ENCODE results near the gene NFKBIE.
A peak's percentile ranks its signal among the peaks of the same experiment; 100 is the strongest.

Gene NFKBIE

GRCh38 chr6:44250067-44250717 is 15.2 kb downstream of the NFKBIE start:
- H3K27ac ChIP-seq (ENCODE audit: low read length): peak overlapping the region; percentile 6
- no peak overlapping the region for H3K9ac ChIP-seq (ENCODE audit: low read length in 2 of 2)
- H3K4me1 ChIP-seq (ENCODE audit: control insufficient read depth, insufficient read depth, low read length): peaks cover 34% of the 10 kb centered on the region

DNA sequence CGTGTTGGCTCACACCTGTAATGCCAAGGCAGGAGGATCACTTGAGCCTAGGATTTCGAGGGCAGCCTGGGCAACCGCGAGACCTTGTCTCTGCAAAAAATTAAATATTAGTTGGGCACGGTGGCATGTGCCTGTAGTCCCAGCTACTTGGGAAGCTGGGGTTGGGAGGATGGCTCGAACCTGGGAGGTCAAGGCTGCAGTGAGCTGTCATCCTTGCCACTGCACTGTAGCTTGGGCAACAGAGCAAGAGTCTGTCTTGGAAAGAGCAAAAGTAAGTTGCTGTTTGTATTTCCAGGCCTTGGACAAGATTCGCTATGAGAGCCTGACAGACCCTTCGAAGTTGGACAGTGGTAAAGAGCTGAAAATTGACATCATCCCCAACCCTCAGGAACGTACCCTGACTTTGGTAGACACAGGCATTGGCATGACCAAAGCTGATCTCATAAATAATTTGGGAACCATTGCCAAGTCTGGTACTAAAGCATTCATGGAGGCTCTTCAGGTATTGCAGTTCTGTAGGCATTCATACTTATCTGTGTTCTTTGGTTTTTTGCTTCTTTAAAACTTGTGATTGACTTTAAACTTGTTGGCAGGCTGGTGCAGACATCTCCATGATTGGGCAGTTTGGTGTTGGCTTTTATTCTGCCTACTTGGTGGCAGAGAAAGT is 16.1 kb downstream of the NFKBIE start:
- peaks cover 50 to 52% of the 10 kb centered on the region in 2 donors for H3K36me3 ChIP-seq (ENCODE audit: control insufficient read depth in 2 of 2, insufficient read depth in 2 of 2, low read length in 2 of 2)
- H3K27me3 ChIP-seq (ENCODE audit: control insufficient read depth in 1 of 2, insufficient read depth in 2 of 2, low read length in 2 of 2): no peaks in the 10 kb centered on the region
- H3K27ac ChIP-seq (ENCODE audit: low read length): no peak overlapping the region
- H3K4me3 ChIP-seq (ENCODE audit: low read length in 2 of 2): peak overlapping the region; percentile 92 to 100
- H3K9me3 ChIP-seq (ENCODE audit: control insufficient read depth in 2 of 2, low read length in 2 of 2): no peaks in the 10 kb centered on the region
- peak overlapping the region; percentile 5 to 100 for H3K9ac ChIP-seq (ENCODE audit: low read length in 2 of 2)
- peaks cover 32% of the 10 kb centered on the region for H3K4me1 ChIP-seq (ENCODE audit: control insufficient read depth, insufficient read depth, low read length)

More at GRCh38 chr6:44250067-44250717, 15.2 kb downstream of the NFKBIE start:
- Histone ChIP-seq H3K4me3 (ENCODE audit: low read length in 2 of 2) (no peak overlapping the region), H3K9me3 (ENCODE audit: control insufficient read depth in 2 of 2, low read length in 2 of 2) (no peaks in the 10 kb centered on the region), H3K36me3 (ENCODE audit: control insufficient read depth in 2 of 2, insufficient read depth in 2 of 2, low read length in 2 of 2) (peaks cover 58 to 60% of the 10 kb centered on the region in 2 donors), H3K27me3 (ENCODE audit: control insufficient read depth in 1 of 2, insufficient read depth in 2 of 2, low read length in 2 of 2) (no peaks in the 10 kb centered on the region)

GRCh38 chr6:44248579-44248978 is 16.8 kb downstream of the NFKBIE start:
- no peaks in the 10 kb centered on the region for H3K27me3 ChIP-seq (ENCODE audit: control insufficient read depth in 1 of 2, insufficient read depth in 2 of 2, low read length in 2 of 2)
- peak overlapping the region; percentile 96 for H3K27ac ChIP-seq (ENCODE audit: low read length)
- peaks cover 45 to 50% of the 10 kb centered on the region in 2 donors for H3K36me3 ChIP-seq (ENCODE audit: control insufficient read depth in 2 of 2, insufficient read depth in 2 of 2, low read length in 2 of 2)
- peaks cover 32% of the 10 kb centered on the region for H3K4me1 ChIP-seq (ENCODE audit: control insufficient read depth, insufficient read depth, low read length)
- peak overlapping the region; percentile 94 to 100 for H3K9ac ChIP-seq (ENCODE audit: low read length in 2 of 2)
- peak overlapping the region; percentile 92 to 100 for H3K4me3 ChIP-seq (ENCODE audit: low read length in 2 of 2)
- H3K9me3 ChIP-seq (ENCODE audit: control insufficient read depth in 2 of 2, low read length in 2 of 2): no peaks in the 10 kb centered on the region

DNA sequence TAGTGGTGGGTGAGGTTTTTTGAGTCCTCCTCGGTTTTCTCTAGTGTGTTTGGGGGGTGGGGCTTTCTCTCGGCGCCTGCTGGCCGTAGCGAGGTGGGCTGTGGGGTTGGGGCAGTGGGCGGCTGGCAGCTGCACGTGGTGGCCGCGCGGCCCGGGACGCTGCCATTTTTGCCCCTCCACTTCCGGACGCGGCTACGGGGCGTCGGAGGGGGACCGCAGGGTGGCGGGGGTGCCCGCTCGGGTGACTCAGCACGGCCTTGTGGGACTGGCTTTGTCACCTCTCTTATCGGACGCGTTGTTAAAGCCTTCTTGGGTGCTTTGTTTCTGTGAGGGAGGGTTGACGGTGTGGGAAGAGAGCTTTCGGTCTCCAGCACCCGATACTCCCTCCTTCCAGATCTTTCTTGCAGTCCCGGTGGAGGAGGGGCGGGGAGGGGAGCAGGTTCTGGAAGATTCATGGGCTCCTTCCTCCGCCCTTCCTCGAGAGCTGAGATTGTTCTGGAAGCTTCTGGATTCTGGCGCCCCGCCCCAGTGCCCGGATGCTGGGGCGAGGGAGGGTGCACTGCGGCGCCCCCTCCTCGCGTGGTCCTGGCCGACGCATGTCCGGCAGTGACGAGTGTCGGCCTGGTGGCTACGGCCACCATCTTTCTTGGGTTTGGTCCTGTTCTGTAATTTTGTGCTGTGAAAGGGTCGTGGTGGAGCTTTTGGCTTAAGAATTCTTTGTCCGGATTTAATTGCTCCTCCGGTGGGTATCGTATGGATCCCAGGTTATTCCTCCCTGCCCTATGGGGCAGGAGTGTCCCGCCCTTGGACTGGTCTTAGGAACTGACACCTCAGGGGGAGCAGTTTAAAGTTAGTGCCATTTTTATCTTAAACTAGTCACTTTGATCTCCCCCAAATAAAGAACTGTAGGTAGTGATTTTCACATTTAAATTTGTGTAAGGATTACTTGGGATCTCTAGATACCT is 17.7 kb downstream of the NFKBIE start:
- Histone ChIP-seq H3K27me3 (ENCODE audit: control insufficient read depth in 1 of 2, insufficient read depth in 2 of 2, low read length in 2 of 2) (no peaks in the 10 kb centered on the region), H3K9ac (ENCODE audit: low read length in 2 of 2) (peak overlapping the region; percentile 94 to 100), H3K9me3 (ENCODE audit: control insufficient read depth in 2 of 2, low read length in 2 of 2) (no peaks in the 10 kb centered on the region), H3K27ac (ENCODE audit: low read length) (peak overlapping the region; percentile 96), H3K4me3 (ENCODE audit: low read length in 2 of 2) (peak overlapping the region; percentile 92 to 100), H3K36me3 (ENCODE audit: control insufficient read depth in 2 of 2, insufficient read depth in 2 of 2, low read length in 2 of 2) (peaks cover 37 to 40% of the 10 kb centered on the region in 2 donors), H3K4me1 (ENCODE audit: control insufficient read depth, insufficient read depth, low read length) (peaks cover 32% of the 10 kb centered on the region)

GRCh38 chr6:44246663-44247337 is 18.6 kb downstream of the NFKBIE start, which contains the start of gene HSP90AB1:
Gene HSP90AB1 (plus strand): TSS chr6:44247101. CDS start chr6:44248630, 1,529 bp downstream.
- peak within 1 kb of the TSS; percentile 96 for H3K27ac ChIP-seq (ENCODE audit: low read length)
- H3K36me3 ChIP-seq (ENCODE audit: control insufficient read depth in 2 of 2, insufficient read depth in 2 of 2, low read length in 2 of 2): peaks cover 31 to 33% of the 10 kb centered on the region in 2 donors
- H3K4me3 ChIP-seq (ENCODE audit: low read length in 2 of 2): peak within 1 kb of the TSS; percentile 92 to 100
- H3K9ac ChIP-seq (ENCODE audit: low read length in 2 of 2): peak within 1 kb of the TSS; percentile 94 to 100
- H3K9me3 ChIP-seq (ENCODE audit: control insufficient read depth in 2 of 2, low read length in 2 of 2): no peaks in the 10 kb centered on the region
- peaks cover 32% of the 10 kb centered on the region for H3K4me1 ChIP-seq (ENCODE audit: control insufficient read depth, insufficient read depth, low read length)
- no peaks in the 10 kb centered on the region for H3K27me3 ChIP-seq (ENCODE audit: control insufficient read depth in 1 of 2, insufficient read depth in 2 of 2, low read length in 2 of 2)

DNA sequence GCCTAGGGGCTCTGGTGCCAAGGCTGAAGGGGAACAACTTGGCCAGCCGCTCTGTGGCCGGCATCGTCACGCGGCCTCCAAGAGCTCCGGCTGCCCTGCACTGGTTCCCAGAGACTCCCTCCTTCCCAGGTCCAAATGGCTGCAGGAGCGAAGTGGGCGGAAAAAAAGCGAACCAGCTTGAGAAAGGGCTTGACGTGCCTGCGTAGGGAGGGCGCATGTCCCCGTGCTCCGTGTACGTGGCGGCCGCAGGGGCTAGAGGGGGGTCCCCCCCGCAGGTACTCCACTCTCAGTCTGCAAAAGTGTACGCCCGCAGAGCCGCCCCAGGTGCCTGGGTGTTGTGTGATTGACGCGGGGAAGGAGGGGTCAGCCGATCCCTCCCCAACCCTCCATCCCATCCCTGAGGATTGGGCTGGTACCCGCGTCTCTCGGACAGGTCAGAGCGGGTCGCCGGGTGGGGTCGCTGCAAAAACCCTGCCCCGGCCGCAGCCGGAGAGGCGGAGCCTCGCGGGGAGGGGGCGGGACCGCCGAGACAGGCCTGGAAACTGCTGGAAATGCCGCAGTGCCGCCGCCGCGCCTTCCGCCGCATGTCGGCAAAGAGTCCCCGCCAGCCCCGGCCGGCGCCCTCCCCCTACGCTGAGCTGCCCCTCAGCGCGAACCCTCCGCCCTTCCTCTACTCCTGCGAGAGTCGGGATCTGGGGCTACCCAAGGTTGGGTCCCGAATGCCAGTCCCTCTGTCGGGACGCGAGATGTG is 19.3 kb downstream of the NFKBIE start:
- peaks cover 25 to 26% of the 10 kb centered on the region in 2 donors for H3K36me3 ChIP-seq (ENCODE audit: control insufficient read depth in 2 of 2, insufficient read depth in 2 of 2, low read length in 2 of 2)
- peak overlapping the region; percentile 96 for H3K27ac ChIP-seq (ENCODE audit: low read length)
- peaks cover 32% of the 10 kb centered on the region for H3K4me1 ChIP-seq (ENCODE audit: control insufficient read depth, insufficient read depth, low read length)
- peak overlapping the region; percentile 94 to 100 for H3K9ac ChIP-seq (ENCODE audit: low read length in 2 of 2)
- no peaks in the 10 kb centered on the region for H3K9me3 ChIP-seq (ENCODE audit: control insufficient read depth in 2 of 2, low read length in 2 of 2)
- H3K4me3 ChIP-seq (ENCODE audit: low read length in 2 of 2): peak overlapping the region; percentile 92 to 100
- H3K27me3 ChIP-seq (ENCODE audit: control insufficient read depth in 1 of 2, insufficient read depth in 2 of 2, low read length in 2 of 2): no peaks in the 10 kb centered on the region

- H3K4me3 ChIP-seq (ENCODE audit: low read length in 2 of 2): peak overlapping the region; percentile 92 to 100
- H3K9ac ChIP-seq (ENCODE audit: low read length in 2 of 2): peak overlapping the region; percentile 71 to 100
- H3K9me3 ChIP-seq (ENCODE audit: control insufficient read depth in 2 of 2, low read length in 2 of 2): no peaks in the 10 kb centered on the region
These were observed 19.9 kb downstream of the NFKBIE start for GRCh38 chr6:44245391-44245911.

DNA sequence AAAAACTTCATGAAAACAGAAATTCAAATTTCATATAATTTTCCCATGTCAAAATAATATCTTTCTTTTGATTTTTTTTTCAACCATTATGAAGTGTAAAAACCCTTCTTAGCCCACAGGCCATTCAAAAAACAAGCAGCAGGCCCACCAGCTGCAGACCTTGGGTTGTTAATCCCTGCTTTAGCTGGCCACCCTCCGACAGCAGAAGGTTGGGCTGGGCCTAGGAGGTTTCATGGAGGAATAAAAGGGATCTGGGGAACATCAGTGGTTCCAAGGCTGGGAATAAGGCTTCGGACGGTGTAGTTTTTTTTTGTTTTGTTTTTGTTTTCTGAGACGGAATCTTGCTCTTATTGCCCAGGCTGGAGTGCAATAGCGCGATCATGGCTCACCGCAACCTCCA is 22.0 kb downstream of the NFKBIE start:
- no peak overlapping the region for H3K4me3 ChIP-seq (ENCODE audit: low read length in 2 of 2)
- H3K27ac ChIP-seq (ENCODE audit: low read length): no peak overlapping the region
- no peaks in the 10 kb centered on the region for H3K27me3 ChIP-seq (ENCODE audit: control insufficient read depth in 1 of 2, insufficient read depth in 2 of 2, low read length in 2 of 2)
- H3K9me3 ChIP-seq (ENCODE audit: control insufficient read depth in 2 of 2, low read length in 2 of 2): no peaks in the 10 kb centered on the region
- peaks cover 18% of the 10 kb centered on the region for H3K4me1 ChIP-seq (ENCODE audit: control insufficient read depth, insufficient read depth, low read length)
- H3K36me3 ChIP-seq (ENCODE audit: control insufficient read depth in 2 of 2, insufficient read depth in 2 of 2, low read length in 2 of 2): no peaks in the 10 kb centered on the region
- H3K9ac ChIP-seq (ENCODE audit: low read length in 2 of 2): no peak overlapping the region

More at GRCh38 chr6:44245391-44245911, 19.9 kb downstream of the NFKBIE start:
- H3K4me1 ChIP-seq (ENCODE audit: control insufficient read depth, insufficient read depth, low read length): peaks cover 32% of the 10 kb centered on the region
- peak overlapping the region; percentile 96 for H3K27ac ChIP-seq (ENCODE audit: low read length)
- H3K36me3 ChIP-seq (ENCODE audit: control insufficient read depth in 2 of 2, insufficient read depth in 2 of 2, low read length in 2 of 2): peaks cover 18 to 19% of the 10 kb centered on the region in 2 donors
- no peaks in the 10 kb centered on the region for H3K27me3 ChIP-seq (ENCODE audit: control insufficient read depth in 1 of 2, insufficient read depth in 2 of 2, low read length in 2 of 2)

DNA sequence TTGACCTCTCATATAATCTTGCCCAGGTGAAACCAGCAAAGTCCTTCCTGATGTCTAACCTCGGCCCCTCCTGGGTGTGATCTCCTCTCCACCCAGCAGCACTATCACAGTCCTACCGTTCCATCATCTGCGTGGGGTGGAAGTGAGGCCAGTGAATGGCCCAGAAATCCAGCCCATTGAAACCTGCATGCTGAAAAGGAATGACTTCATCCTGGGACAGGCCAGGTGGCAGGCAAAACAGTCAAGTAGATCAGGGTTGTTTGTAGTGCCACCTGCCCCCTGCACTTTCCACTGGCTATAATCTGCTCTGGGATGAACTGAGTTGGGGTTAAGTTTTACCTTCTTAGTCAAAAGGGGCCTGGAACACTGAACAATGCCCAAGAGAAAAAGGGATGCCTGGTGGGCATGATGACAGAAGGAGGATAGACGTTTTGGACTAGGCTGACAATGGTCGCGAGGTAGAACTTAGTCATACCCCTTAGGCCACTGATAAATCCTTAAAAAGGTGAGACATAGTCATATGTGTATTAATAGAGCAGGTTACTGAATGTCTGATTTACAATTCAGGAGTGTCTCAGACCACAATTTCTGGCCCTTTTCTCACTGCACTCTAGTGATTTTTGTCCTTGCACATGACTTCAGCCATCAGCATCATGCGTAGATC is 26.5 kb downstream of the NFKBIE start:
- H3K4me1 ChIP-seq (ENCODE audit: control insufficient read depth, insufficient read depth, low read length): peaks cover 41% of the 10 kb centered on the region
- H3K27me3 ChIP-seq (ENCODE audit: control insufficient read depth in 1 of 2, insufficient read depth in 2 of 2, low read length in 2 of 2): no peaks in the 10 kb centered on the region
- peaks cover 0 to 6% of the 10 kb centered on the region in 2 donors for H3K36me3 ChIP-seq (ENCODE audit: control insufficient read depth in 2 of 2, insufficient read depth in 2 of 2, low read length in 2 of 2)
- no peak overlapping the region for H3K4me3 ChIP-seq (ENCODE audit: low read length in 2 of 2)
- peak overlapping the region; percentile 97 for H3K27ac ChIP-seq (ENCODE audit: low read length)
- H3K9ac ChIP-seq (ENCODE audit: low read length in 2 of 2): peak overlapping the region; percentile 13 to 85
- no peaks in the 10 kb centered on the region for H3K9me3 ChIP-seq (ENCODE audit: control insufficient read depth in 2 of 2, low read length in 2 of 2)

All from stomach smooth muscle (tissue), 2 donors.